T-helper 1 cell treated with Interleukin-12 subunit alpha and Interleukin-12 subunit beta and Interleukin-4 antibody, amounts not matched to agents 30 ng/mL and 1 ng/mL, for 36 hours (primary cell): ENCODE results near the gene RASGRF1. TPM values are rescaled to one million over a fixed set of nuclear protein-coding genes. Genes with fewer than 3 reads are reported as not detected.

Source experiments
- intact Hi-C: fragments of 100-400 bp; cut with micrococcal nuclease; formaldehyde crosslinking; loops from one replicate; pipeline ENCODE4 v1.15.1; 2024
- total RNA-seq: library from RNA; stranded (reverse); gene quantifications from 2 replicates; pipeline ENCODE4 v1.2.3, GENCODE V29; 2022

The RASGRF1 gene
- total RNA-seq, 1 donor from 2014 or later, result 0.12 TPM

DNA sequence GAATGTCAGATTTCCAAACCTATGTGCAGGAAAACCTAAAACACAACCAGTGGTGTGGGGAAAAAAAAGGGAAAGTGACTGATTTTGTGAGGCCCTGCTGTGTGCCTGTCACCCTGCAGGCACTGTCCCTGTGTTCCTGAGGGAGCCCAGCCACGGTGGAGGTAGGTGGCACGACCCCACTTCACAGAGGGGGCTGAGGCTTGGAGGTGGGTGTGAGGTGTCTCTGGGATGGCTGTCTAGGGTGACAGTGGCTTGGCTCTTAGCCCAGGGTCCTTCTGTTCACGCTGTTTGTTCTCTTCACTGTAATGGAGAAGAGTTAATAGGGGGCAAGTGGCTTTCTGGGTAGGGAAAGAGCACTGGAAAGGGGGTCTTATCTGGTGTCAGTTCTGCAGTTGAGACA lies 22.6 kb downstream of the RASGRF1 start:
- intact Hi-C loops, result no loop called here

DNA sequence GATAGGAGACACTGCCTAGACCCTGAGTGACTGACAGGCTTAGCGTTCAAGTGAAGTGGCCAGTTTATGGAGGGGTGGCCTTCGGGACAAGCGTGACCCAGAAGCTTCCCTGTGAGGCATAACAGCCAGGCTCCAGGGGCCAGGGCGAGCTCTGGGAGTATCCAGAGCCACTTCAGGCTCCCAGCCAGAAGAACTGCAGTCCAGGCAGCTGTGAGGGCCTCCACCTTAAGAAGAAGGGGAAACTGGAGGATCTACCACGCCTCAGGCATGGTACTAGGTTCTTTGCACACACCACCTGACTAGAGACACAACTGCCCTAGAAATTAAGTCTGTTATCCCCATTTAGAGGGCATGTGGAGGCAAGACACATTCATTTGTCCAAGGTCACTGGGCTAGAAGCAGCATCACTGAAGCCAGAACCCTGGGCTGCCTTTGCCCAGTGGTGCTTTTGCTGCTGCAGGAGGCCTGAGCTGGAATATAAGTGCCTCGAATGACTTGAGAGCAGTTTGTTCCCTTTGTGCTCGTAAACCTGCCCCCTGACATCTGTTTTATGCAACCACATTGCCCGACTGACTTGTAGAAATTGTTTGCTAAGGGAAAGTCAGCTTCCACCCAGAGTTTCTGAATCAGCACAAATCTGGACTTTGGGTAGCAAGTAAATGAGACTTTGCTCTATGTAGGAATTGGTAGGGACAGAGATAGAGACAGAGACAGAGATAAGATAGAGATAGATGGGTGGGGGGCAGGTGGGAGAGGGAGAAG lies 23.3 kb downstream of the RASGRF1 start:
- intact Hi-C loops, result no loop called here

GRCh38 chr15:79066391-79067071 lies 24.0 kb downstream of the RASGRF1 start:
- intact Hi-C loops, result no loop called here

DNA sequence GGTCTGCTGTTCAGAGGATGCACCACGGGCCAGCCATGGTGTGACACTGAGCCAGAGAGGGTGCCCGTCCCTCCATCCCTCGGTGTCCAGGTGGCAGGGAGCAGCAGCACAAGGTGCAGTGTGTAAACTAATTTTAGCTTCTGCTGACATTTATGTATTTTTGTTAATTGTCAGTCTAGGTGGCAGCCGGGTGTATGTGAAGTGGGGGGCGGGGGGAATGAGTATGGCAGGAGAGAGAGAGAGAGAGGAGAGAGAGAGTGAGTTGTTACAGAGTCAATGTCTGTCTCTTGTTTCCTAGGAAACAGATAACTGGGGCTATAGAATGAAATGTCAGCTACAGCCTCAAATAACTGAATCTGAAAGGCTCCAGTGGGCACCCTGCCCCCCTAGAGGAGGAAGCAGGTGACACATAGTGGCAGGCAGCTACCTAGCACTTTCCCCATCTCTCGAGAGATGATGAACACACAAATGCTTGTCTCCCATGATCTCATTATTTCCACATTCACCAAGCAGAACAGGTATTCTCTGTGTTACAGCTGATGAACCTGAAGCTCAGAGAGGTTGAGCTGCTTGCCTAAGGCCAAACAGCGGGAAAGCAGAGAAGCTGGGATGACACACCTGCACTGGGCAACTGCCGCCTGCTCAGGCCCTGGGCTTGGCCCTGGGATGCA lies 24.7 kb downstream of the RASGRF1 start:
- intact Hi-C loops, result no loop called here

DNA sequence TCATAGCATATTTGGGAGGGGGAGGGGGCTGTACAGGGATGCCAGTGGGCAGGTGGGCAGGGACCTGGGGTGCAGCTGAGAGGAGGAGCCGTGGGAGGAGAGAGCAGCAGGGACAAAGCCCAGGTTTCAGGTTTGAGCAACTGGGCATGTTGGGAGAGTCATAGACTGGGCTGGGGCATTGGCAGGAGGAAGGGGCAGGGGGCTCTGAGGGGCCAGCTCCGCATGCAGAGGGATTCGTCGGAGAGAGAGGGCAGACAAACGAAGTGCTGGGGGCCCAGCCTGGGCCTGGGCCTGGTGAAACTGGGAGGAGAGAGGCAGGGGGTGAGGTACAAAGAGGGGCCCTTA lies 25.2 kb downstream of the RASGRF1 start:
- intact Hi-C loops, result no loop called here

GRCh38 chr15:79064496-79064895 lies 26.1 kb downstream of the RASGRF1 start:
- intact Hi-C loops, result no loop called here

- intact Hi-C loops, result no loop called here
Observed at GRCh38 chr15:79060175-79060574, 30.4 kb downstream of the RASGRF1 start.

DNA sequence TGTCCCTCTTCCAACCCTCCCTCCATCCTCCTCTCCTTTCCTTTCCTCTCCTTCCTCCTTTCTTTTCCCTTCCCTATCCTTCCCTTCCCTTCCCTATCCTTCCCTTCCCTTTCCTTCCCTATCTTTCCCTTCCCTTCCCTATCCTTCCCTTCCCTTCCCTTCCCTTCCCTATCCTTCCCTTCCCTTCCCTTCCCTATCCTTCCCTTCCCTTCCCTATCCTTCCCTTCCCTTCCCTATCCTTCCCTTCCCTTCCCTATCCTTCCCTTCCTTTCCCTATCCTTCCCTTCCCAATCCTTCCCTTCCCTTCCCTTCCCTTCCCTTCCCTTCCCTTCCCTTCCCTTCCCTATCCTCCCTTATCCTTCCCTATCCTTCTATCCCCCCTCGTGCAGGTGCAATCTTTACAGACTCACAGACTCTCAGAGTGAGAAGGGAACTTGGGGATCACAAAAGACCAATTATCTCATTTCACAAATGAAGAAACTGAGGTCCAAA lies 31.5 kb downstream of the RASGRF1 start:
- intact Hi-C loops, result no loop called here

DNA sequence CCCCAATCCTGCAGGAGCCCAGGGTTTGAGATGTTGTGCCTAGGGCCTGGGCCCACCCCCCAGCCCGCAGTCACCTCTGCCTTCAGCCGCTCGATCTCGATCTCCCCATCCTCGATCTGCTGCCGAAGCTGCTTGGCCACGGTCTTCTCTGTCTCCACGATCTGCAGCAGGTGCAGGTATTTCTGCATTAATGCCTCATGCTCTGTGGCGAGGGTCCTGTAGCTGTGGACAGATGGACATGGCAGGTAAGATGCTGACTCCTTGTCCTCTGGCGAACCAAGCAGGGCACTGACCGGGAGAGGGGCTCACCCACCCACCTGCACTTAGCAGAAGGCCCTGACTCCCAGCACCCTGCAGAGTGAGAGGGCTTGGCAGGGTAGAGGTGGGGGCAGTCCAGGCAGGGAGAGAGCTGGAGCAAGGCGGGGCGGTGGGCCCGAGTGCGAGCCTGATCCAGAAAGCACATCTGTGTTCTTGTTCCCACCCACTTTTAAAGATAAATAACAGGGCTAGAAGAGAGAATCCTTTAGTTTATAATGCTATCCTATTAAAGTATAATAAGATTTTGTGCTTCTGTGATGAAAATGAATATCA lies 32.2 kb downstream of the RASGRF1 start:
- intact Hi-C loops, result no loop called here

- intact Hi-C loops, result no loop called here
Observed at GRCh38 chr15:79057050-79057449, 33.5 kb downstream of the RASGRF1 start.

DNA sequence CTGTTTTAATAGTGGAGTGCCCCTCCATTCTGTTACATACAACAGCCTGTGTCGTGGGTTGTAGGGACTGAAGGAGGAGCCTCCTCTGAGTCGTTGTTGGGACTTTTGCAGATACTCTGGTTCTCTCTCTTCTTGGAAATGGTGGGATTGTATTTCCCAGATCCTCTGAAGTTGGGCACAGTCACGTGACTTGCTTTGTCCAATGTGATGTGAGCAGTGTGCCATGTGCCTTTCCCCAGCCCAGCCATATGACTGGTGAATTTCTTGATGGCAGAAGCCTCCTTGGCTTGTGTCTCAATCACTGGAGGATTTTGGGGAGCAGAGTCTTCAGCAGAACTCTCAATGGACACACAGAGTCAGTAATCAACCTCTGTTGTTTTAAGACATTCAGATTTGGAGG lies 36.2 kb downstream of the RASGRF1 start:
- intact Hi-C loops, result no loop called here

- intact Hi-C loops, result no loop called here
Observed at GRCh38 chr15:79053894-79054293, 36.7 kb downstream of the RASGRF1 start.

DNA sequence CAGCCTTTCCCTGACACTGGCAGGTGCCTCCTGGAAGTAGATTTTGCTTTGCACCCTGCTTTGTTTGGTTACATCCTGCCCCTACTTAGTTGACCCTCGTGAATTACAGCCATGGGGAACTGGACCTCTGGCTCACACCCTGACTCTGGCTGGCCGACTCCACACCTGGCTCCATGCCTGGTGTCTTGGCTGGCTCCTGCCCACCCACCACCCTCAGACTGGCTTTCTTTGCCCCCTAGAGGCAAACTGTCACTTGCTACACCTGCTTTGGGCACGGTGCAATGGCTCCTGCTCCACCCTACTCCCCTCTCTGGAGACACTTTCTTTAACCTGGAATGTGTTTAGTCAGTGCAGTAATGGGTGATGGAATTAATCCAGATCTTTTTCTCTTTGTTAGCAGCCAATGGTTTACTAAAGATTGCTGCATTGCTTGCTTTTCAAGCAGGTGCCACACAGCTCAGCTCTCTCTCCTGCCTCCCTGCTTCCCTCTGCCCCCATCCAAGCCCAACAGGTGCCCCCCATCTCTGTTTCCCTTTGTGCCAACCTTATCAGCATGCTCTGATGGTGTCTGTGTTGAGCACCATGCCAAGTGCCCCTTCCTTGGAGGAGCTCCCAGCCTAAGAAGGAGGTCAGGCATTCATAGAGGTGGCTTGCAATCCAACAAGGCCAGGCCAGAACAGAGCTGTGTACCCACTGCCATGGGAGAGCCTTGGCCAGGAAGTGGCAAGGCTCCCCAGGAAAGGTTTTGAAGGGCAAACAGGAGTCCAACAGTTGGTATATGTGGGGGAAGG lies 38.4 kb downstream of the RASGRF1 start:
- intact Hi-C loops, result no loop called here

DNA sequence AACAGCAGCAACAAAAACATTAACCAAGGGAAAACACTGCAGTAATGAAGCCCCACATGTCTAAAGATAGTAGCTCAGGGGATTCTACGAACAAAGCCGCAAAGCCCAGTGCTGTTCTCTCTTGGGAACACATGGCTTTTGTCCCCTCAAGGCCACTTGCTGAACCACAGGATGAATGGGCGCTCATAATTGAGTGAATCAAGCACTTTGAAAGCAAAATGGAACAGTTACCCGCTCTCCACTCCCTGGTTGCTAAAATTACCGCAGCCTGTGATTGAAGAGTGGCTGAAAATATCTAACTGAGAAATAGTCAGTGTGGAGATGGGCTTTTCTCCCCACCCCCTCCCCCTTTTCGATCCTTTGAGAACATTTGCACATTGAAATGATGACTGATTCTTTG lies 39.6 kb downstream of the RASGRF1 start:
- intact Hi-C loops, result no loop called here

DNA sequence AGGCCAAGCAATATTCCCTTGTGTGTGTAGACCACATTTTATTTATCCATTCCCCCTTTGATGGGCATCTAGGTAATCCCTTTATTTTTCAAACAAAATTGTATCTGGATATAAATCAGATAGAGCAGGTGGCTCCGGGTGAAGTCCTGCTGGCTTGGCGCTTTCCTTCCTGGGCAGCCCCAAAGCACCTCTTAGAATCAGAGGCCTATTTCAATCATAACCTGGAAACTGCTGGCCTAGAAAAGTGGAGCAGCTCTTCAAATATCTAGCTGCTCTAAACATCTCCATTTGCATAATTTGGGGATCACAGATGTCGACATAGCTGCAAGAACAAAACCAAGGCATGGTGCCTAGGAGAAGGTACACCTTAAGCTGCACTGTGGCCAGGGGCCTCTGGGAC lies 40.2 kb downstream of the RASGRF1 start:
- intact Hi-C loops, result no loop called here

DNA sequence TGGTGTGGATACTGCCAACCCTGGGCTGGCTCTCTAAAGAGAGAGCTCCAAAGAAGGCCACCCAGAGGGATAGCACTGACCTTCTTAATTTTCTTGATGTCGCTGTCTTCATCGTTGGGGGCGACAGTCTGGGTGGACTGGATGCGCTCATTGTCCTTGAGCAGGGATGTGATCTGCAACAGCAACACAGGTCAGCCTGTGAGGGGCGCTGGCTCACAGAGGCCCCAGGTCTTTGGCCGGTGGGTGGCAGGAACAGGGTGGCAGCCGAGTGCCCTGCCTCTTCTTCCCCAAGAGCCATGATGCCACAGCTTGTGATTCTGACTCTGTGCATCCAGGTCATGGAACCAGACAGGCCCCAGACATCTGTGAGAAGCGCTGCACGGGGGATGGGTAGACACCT lies 41.2 kb downstream of the RASGRF1 start:
- intact Hi-C loops, result no loop called here

DNA sequence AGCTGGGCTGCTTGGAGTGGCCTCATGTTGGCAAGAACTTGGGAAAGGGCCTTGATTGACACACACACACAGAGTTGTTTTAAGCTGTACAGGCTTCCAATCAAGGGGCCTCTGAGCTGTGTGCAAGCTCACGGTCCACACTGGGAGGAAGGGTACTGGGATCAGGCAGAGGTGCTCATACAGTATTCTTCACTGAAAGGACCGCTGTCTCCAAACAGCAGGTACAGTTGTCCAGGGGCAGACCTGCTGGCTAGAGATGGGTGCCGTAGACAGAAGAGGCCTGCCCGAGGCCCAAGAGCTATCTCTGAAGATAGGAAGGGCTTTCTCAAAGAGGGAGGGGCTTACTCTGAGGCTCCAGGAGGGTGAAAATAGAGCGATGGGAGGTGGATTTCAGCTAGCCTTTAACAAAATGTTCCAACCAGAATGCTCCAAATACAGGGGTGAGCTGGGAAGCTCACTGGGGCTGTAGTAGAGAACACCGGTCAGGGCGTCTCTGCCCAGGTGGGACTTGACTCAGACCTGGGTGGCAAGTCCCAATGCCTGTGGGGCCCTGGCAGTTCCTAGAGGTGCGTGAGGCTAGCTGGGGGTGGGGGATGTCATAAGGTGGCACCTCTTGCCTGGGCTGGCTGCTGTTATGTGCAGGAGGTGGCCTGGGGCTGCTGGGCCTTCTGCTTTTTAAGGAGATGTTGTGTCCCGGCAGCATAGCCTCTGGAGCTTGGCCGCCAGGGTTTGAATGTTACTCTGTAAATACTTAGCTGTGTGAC lies 42.7 kb downstream of the RASGRF1 start:
- intact Hi-C loops, result no loop called here

GRCh38 chr15:79046691-79047404 lies 43.7 kb downstream of the RASGRF1 start:
- intact Hi-C loops, result no loop called here

- intact Hi-C loops, result no loop called here
Observed at GRCh38 chr15:79045041-79045440, 45.5 kb downstream of the RASGRF1 start.
